GM21528 (cell line): ENCODE results near the gene DEK.
"Not testable (repeated sequence)": the region's sequence is repeated elsewhere in the genome, so short reads cannot be mapped to it uniquely, and the experiment has no call there.

ENCODE experiments used
- ATAC-seq: cut with Tn5 transposase; IDR thresholded peaks from one replicate; pipeline ENCODE4 v1.9.1; 2021; ENCODE audit warnings: mild to moderate bottlenecking, moderate library complexity; ENCODE audit not compliant: unreplicated experiment, low FRiP score

The DEK gene

GRCh38 chr6:18264219-18264922 lies at the start of gene DEK:
DEK (minus strand) TSS chr6:18264530; CDS start chr6:18263987, 543 bp downstream.
- ATAC-seq = peak; percentile 41

GRCh38 chr6:18312368-18312767 lies 48.0 kb upstream of the DEK start:
- no peak for ATAC-seq

- ATAC-seq = not testable (repeated sequence)
Observed at GRCh38 chr6:18310010-18310409, 45.7 kb upstream of the DEK start.

GRCh38 chr6:18309046-18309445 lies 44.7 kb upstream of the DEK start:
- no peak for ATAC-seq

- ATAC-seq = no peak
Observed at GRCh38 chr6:18308070-18308735, 43.9 kb upstream of the DEK start.

- ATAC-seq = no peak
Observed at GRCh38 chr6:18306977-18307376, 42.6 kb upstream of the DEK start.

GRCh38 chr6:18302561-18303439 lies 38.5 kb upstream of the DEK start:
- no peak for ATAC-seq

GRCh38 chr6:18293076-18293904 lies 29.0 kb upstream of the DEK start:
- ATAC-seq = no peak

GRCh38 chr6:18289283-18289682 lies 25.0 kb upstream of the DEK start:
- no peak for ATAC-seq

- no peak for ATAC-seq
Observed at GRCh38 chr6:18284261-18284660, 19.9 kb upstream of the DEK start.

GRCh38 chr6:18281564-18281963 lies 17.2 kb upstream of the DEK start:
- no peak for ATAC-seq

- ATAC-seq = no peak
Observed at GRCh38 chr6:18280084-18280483, 15.8 kb upstream of the DEK start.

GRCh38 chr6:18279422-18279821 lies 15.1 kb upstream of the DEK start:
- ATAC-seq = no peak

GRCh38 chr6:18277237-18278006 lies 13.1 kb upstream of the DEK start:
- no peak for ATAC-seq

GRCh38 chr6:18276610-18277236 lies 12.4 kb upstream of the DEK start:
- no peak for ATAC-seq

- no peak for ATAC-seq
Observed at GRCh38 chr6:18270216-18270615, 5.9 kb upstream of the DEK start.

- ATAC-seq = no peak
Observed at GRCh38 chr6:18269717-18270116, 5.4 kb upstream of the DEK start.

- ATAC-seq = no peak
Observed at GRCh38 chr6:18269253-18269652, 4.9 kb upstream of the DEK start.

GRCh38 chr6:18268066-18268465 lies 3.7 kb upstream of the DEK start:
- no peak for ATAC-seq
